IMR-90 (cell line): ENCODE data around the gene HOXB2.
A peak's percentile ranks its signal among the peaks of the same experiment; 100 is the strongest.

Source experiments
- BHLHE40 ChIP-seq: fragments of 150-350 bp; IDR thresholded peaks from 2 replicates; pipeline ENCODE4 v1.6.1; 2016; ENCODE audit warnings: mild to moderate bottlenecking, low read depth, low read length
- CTCF ChIP-seq: conservative IDR thresholded peaks from 2 replicates; pipeline ENCODE4 v1.5.1; 2012; ENCODE audit warnings: mild to moderate bottlenecking, low read depth, low read length, improper control_type of control experiment
- ELK1 ChIP-seq: fragments of 150-350 bp; IDR thresholded peaks from 2 replicates; pipeline ENCODE4 v1.6.1; 2016; ENCODE audit warnings: low read depth, mild to moderate bottlenecking, low read length, moderate library complexity, borderline replicate concordance
- FOS ChIP-seq: fragments of 150-350 bp; IDR thresholded peaks from 2 replicates; pipeline ENCODE4 v1.6.1; 2016; ENCODE audit warnings: low read depth, low read length
- MAFK ChIP-seq: IDR thresholded peaks from 2 replicates; pipeline ENCODE4 v1.6.1; 2012; ENCODE audit warnings: low read depth, low read length, improper control_type of control experiment
- MAZ ChIP-seq: IDR thresholded peaks from 2 replicates; pipeline ENCODE4 v1.6.1; 2012; ENCODE audit warnings: low read depth, mild to moderate bottlenecking, low read length, improper control_type of control experiment, moderate library complexity, borderline replicate concordance
- MXI1 ChIP-seq: IDR thresholded peaks from 2 replicates; pipeline ENCODE4 v1.6.1; 2012; ENCODE audit warnings: low read depth, mild to moderate bottlenecking, low read length, moderate library complexity, borderline replicate concordance
- NFE2L2 ChIP-seq: fragments of 150-350 bp; IDR thresholded peaks from 2 replicates; pipeline ENCODE4 v1.6.1; 2016; ENCODE audit warnings: low read depth, mild to moderate bottlenecking, low read length
- POLR2A ChIP-seq: IDR thresholded peaks from 2 replicates; pipeline ENCODE4 v1.6.1; 2012; ENCODE audit warnings: mild to moderate bottlenecking, low read depth, low read length
- RAD21 ChIP-seq: IDR thresholded peaks from 2 replicates; pipeline ENCODE4 v1.6.1; 2012; ENCODE audit warnings: low read length, improper control_type of control experiment
- RFX5 ChIP-seq: IDR thresholded peaks from 2 replicates; pipeline ENCODE4 v1.8.0; 2012; ENCODE audit warnings: low read depth, mild to moderate bottlenecking, low read length, moderate library complexity
- SMC3 ChIP-seq: fragments of 150-350 bp; IDR thresholded peaks from 2 replicates; pipeline ENCODE4 v1.6.1; 2016; ENCODE audit warnings: low read depth, mild to moderate bottlenecking, antibody characterized with exemption, low read length, moderate library complexity
- USF2 ChIP-seq: fragments of 150-350 bp; IDR thresholded peaks from 2 replicates; pipeline ENCODE4 v1.6.1; 2017; ENCODE audit warnings: mild to moderate bottlenecking, antibody characterized with exemption, low read length, low read depth

DNA sequence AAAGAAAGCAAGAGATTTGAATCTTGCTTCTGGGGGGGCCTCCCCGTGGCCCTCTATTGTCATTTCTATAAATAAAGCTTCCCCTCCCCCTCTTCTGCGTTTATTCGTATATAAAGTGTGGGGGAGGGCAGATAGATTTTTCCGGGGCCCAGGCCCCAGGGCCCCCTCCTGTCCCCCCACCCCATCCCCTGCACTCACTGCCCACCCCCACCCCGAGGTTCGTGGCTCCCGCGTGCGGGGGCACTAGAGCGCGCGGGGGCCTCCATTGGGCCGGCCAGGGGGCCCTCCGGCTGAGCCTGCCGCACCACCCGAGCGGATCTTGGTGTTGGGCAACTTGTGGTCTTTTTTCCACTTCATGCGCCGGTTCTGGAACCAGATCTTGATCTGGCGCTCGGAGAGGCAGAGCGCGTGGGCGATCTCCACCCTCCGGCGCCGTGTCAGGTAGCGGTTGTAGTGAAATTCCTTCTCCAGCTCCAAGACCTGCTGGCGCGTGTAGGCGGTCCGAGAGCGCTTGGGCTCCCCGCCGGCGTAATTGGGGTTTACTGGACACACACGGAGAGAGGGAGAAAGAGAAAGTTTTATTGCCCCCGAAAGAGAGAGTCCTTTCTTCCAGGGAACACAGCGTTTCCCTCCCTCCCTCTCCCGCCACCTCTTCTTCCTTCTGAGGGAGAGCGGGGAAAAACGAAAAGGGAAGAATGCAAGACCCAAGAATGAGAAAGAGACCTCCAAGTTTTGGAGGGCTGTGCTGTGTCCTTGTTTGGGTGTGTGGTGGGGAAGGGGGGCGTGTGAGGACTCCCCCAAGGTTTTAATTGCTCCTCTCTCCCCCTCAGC lies 31.8 kb upstream of the HOXB2 start:
- TF ChIP-seq POLR2A (0 out of 2 replicates have a peak, but pooled peaks have one; percentile 15), CTCF (no peak), SMC3 (no peak), FOS (no peak), MAZ (no peak), NFE2L2 (no peak), RAD21 (no peak), USF2 (no peak), RFX5 (no peak), ELK1 (no peak), MXI1 (0 out of 2 replicates have a peak, but pooled peaks have one; percentile 13), MAFK (no peak), BHLHE40 (no peak)
